ENCODE data around the gene FHIT. TPM values are rescaled to one million over a fixed set of nuclear protein-coding genes. Genes with fewer than 3 reads are reported as not detected.

Gene FHIT
- polyA plus RNA-seq, 1 of the 3 experiments (the other 2 are of a cell fraction) = 0.41 TPM

- TF ChIP-seq REST (IDR thresholded peaks at IDR 0.05; ENCODE audit: low read depth, low read length) (no peak), ZBTB33 (IDR thresholded peaks at IDR 0.05; ENCODE audit: borderline replicate concordance, low read depth) (no peak), MXI1 (IDR thresholded peaks at IDR 0.05; ENCODE audit: low read depth, low read length) (no peak)
These were observed 173.7 kb downstream of the FHIT start (continued) for GRCh38 chr3:61077551-61077950.

- ChIA-PET POLR2A (no interaction called here), CTCF (interaction anchor here (1.1 kb wide), 1 partner anchor 10 kb away, joined by 3 read pairs; no protein-coding TSS in a partner anchor)
- 56% methylated on average over 3 of the region's 3 CpGs for WGBS (ENCODE audit: low lambda C conversion rate)
These were observed 176.5 kb downstream of the FHIT start for GRCh38 chr3:61074783-61075182.

More at GRCh38 chr3:61074783-61075182, 176.5 kb downstream of the FHIT start:
- no peak for TF ChIP-seq USF2 (IDR thresholded peaks at IDR 0.05; ENCODE audit: borderline replicate concordance, low read depth, low read length)
- no peak for TF ChIP-seq SMC3 (IDR thresholded peaks at IDR 0.05; ENCODE audit: low read depth, low read length)
- no peak for TF ChIP-seq CTCF (IDR thresholded peaks at IDR 0.05)
- no peak for TF ChIP-seq YY1 (IDR thresholded peaks at IDR 0.05; ENCODE audit: low read depth)
- no peaks in the 10 kb centered on the region for H3K79me2 ChIP-seq (ENCODE audit: insufficient read depth)
- H3K36me3 ChIP-seq (replicated peaks in 1 of 2; ENCODE audit: control insufficient read depth in 1 of 2, insufficient read depth in 2 of 2, low read length in 1 of 2) = no peaks in the 10 kb centered on the region
- H3K4me3 ChIP-seq (ENCODE audit: low read depth in 2 of 2, low read length in 1 of 2) = no peak overlapping the region
- H3K9me3 ChIP-seq = no peaks in the 10 kb centered on the region
- no peaks in the 10 kb centered on the region for H3K9me2 ChIP-seq
- DNase-seq = no peak
- no peaks in the 10 kb centered on the region for H3K4me1 ChIP-seq (ENCODE audit: control insufficient read depth in 1 of 2, insufficient read depth in 2 of 2, low read depth in 1 of 2, low read length in 1 of 2)
- H3K27ac ChIP-seq (ENCODE audit: low read depth in 2 of 2, low read length in 1 of 2) = no peak overlapping the region
- no peaks in the 10 kb centered on the region for H3F3A ChIP-seq (replicated peaks; ENCODE audit: insufficient read depth)
- no peak overlapping the region for H2AFZ ChIP-seq (ENCODE audit: low read depth)
- no peaks in the 10 kb centered on the region for H3K27me3 ChIP-seq (ENCODE audit: insufficient read depth)
- no peak overlapping the region for H3K4me2 ChIP-seq
- no peaks in the 10 kb centered on the region for H4K20me1 ChIP-seq (ENCODE audit: insufficient read depth)
- no peak overlapping the region for H3K9ac ChIP-seq
